Measurements from ENCODE around the gene DDX56.
"Not testable (repeated sequence)": the region's sequence is repeated elsewhere in the genome, so short reads cannot be mapped to it uniquely, and the experiment has no call there.

Gene DDX56, protein sequence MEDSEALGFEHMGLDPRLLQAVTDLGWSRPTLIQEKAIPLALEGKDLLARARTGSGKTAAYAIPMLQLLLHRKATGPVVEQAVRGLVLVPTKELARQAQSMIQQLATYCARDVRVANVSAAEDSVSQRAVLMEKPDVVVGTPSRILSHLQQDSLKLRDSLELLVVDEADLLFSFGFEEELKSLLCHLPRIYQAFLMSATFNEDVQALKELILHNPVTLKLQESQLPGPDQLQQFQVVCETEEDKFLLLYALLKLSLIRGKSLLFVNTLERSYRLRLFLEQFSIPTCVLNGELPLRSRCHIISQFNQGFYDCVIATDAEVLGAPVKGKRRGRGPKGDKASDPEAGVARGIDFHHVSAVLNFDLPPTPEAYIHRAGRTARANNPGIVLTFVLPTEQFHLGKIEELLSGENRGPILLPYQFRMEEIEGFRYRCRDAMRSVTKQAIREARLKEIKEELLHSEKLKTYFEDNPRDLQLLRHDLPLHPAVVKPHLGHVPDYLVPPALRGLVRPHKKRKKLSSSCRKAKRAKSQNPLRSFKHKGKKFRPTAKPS

DNA sequence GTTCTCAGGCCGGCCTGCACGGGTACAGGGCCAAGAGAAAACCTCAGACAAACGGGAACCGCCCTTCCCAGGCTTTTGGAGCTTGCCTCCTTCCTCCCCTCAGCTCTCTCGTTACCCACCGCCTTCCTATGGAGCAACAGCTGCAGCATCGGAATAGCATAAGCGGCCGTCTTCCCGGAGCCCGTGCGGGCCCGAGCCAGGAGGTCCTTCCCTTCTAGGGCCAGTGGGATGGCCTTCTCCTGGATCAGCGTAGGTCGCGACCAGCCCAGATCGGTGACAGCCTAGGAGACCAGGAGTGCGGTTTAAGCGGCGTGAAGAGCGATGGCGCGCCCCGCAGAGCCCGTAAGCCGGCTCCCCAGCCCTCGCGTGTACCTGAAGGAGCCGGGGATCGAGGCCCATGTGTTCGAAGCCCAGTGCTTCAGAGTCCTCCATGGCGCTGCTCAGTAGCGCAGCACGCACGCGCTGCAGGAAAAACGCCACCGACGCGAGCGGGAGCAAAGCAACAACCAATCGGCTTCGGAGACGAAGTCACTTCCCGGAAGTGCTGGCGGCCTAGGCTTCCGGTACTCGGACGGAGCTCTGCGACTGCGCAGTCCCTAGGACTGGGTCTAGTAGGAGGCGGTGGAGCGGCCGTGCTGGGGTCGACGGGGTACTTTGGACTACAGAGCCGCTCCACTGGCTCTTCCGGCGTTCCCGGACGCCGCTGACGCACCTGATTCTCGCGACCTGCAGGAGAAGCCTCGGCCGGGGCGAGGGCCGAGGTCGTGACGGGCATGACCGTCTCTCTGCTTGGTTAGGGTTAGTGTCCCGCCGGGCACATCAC is at the start of gene DDX56:
TSS of gene DDX56 (minus strand) at position 445 of the 823 bp plus-strand sequence. CDS start at position 432, 13 bp downstream.
- DNase-seq: peak; percentile 96

GRCh38 chr7:44622342-44623151 is 48.8 kb upstream of the DDX56 start:
- no peak for DNase-seq

DNA sequence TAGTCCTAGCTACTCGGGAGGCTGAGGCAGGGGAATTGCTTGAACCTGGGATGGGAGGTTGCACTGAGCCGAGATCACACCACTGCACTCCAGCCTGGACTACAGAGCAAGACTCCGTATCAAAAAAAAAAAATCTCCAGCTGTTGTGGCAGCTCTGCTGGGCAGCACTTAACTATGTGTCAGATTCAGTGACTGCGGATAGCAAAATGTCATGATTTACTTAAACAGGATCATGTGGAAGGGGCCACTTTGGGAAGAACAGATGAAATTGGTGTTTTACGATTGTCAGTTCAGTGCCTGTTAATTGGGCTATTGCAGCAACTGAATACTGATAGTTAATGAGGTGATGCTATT is 48.0 kb upstream of the DDX56 start:
- no peak for DNase-seq

DNA sequence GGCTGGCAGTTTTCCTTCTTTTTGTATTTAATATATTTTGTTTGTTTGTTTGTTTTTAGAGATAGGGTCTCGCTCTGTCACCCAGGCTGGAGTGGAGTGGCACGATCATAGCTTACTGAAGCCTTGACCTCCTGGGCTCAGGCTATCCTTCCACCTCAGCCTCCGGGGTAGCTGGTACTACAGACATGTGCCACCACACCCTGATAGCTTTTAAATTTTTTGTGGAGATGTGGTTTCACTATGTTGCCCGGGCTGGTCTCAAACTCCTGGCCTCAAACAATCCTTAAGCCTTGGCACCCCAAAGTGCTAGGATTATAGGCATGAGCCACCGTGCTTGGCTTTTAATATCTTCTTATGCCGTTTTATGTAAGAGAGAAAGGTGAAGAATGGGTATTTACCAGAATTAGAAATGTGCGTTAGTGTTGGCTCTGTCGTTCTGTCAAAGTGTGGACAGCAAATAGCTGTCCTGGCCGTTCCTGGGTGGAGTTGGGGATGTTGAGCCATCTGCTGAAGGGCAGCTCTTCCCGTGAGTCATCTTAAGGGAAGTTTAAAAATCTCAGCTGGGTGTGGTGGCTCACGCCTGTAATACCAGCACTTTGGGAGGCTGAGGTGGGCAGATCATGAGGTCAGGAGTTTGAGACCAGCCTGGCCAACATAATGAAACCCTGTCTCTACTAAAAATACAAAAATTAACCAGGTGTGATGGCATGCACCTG is 47.5 kb upstream of the DDX56 start:
- no peak for DNase-seq

GRCh38 chr7:44618753-44619152 is 45.0 kb upstream of the DDX56 start:
- no peak for DNase-seq

DNA sequence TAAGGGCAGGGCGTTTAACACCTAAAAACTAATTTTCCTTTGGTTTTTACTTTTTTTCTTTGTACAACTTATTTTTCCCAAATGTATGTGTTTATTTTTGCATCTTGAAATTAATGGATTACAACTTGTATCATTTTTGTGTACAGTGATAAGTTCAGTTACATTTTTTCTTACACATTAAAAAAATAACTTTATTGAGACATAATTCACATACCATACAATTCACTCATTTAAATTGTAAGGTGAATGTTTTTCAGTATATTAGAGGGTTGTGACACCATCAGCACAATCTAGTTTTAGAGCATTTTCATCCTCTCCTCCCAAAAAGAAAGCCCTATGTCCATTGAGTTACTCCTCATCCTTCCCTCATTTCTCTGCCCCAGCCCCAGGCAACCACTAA is 44.3 kb upstream of the DDX56 start:
- DNase-seq: no peak

GRCh38 chr7:44617225-44617890 is 43.6 kb upstream of the DDX56 start:
- no peak for DNase-seq

DNA sequence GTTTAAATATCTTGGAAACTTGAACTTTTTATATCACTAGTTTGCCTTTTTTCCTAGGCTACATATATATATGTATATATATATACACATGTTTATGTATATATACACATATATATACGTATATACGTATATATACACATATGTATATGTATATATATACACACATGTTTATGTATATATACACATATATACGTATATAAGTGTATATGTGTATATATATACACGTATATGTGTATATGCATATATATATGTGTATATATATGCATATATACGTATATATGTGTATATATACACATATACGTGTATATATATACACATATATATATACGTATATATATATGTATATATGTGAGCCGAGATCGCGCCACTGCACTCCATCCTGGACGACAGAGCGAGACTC is 42.8 kb upstream of the DDX56 start:
- DNase-seq: no peak

- no peak for DNase-seq
These were observed 42.1 kb upstream of the DDX56 start for GRCh38 chr7:44615793-44616192.

DNA sequence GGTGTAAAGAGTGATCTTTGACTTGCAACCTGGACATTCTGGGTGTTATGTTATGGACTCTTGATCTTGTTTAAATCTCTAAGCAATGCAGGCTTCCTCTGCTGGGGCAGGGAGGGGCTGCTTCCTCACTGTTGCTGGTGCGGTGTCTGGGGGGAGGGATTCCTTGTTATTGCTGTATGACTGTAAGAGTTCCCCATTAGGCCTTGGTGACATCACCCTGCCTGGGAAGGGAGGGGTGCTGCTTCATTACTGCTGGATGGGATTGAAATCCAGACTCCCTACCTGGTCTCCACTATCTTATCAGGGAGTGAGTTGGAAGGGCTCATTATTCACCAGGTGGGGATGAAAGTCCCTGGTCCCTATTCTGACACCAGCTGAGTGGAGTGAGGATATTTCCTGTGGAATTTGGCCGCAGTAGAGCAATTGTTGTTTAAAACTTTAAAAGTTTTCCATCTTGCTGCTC is 41.5 kb upstream of the DDX56 start:
- no peak for DNase-seq

- DNase-seq: no peak
These were observed 36.1 kb upstream of the DDX56 start for GRCh38 chr7:44609829-44610228.

DNA sequence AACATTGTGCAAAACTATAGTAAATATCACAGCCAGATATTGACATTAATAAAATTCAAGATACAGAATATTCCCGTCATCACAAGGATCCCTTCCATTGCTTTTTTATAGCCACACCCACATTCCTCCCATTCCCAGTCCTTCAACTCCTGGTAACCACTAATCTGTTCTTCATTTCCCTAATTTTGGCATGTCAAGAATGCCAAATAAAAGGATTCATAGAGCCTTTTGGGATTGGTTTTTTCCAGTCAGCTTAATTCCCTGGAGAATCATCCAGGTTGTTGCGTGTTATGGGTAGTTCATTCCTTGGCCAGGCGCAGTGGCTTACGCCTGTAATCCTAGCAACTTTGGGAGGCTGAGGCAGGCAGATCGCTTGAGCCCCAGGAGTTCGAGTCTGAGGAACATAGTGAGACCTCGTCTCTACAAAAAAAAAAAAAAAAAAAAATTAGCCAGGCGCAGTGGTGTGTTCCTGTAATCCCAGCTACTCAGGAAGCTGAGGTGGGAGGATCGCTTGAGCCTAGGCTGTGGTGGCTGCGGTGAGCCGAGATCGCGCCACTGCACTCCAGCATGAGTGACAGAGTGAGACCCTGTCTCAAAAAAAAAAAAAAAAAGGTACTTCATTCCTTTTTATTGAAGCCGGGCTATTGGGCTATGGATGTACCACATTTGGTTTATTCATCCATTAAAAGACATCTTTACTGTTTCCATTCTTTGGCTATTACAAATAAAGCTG is 35.4 kb upstream of the DDX56 start:
- no peak for DNase-seq

- DNase-seq: no peak
These were observed 33.7 kb upstream of the DDX56 start for GRCh38 chr7:44607141-44608068.

DNA sequence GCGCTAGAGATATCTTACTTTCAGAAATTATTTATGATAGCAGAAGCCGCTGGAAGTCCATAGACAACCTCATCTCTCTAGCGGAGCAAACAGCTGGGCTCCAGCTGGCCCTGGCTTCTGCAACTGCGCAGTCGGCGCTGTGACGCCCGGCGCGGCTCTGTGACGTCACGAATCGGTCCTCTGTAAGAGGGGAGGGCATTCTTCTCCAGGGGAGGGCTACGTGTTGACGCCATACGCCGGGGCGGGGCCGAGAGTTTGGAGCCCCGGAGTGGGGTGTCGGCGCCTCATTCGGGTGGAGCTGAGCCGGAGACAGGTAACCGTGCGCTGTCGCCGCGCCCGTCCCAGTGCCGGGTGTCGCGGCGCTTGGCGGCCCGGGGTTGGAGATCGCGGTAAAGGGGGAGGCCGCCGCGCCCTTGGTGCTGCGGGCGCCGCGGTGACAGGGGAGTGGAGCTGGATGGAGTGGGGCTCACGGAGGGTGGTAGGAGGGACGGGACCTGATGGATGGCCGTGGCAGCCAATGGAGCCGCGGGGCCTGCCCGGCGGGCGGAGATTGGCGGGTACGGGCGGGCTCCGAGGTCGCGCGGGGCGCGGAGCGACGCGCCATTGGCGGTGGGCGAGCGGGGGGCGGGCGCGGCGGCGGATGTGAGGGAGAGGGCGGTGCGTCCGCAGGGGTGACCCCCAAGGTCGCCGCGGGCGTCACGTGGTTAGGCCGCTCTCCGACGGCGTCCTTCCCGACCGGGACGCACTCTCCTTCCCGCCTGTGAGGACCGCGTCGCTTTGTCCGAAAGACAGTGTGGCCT is 32.8 kb upstream of the DDX56 start, which contains the start of gene OGDH:
TSS of gene OGDH (plus strand) at position 287 of the 800 bp plus-strand sequence. CDS start 17,717 bp downstream, outside the sequence.
- DNase-seq: peak; percentile 97

GRCh38 chr7:44604941-44605340 is 31.2 kb upstream of the DDX56 start:
- DNase-seq: no peak

DNA sequence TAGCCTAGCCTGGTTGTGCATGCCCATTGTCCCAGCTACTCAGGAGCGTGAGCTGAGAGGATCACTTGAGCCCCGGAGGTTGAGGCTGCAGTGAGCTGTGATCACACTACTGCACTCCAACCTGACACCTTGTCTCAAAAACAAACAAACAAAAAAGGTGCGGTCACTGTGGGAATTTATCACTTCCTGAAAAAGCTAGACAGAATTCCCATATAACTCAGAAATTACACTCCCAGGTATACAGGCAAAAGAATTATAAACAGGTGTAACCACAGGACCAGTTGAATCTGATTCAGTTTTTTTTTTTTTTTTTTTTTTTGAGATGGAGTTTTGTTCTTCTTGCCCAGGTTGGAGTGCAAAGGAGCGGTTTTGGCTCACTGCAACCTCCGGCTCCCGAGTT is 29.5 kb upstream of the DDX56 start:
- no peak for DNase-seq

GRCh38 chr7:44602576-44602910 is 28.8 kb upstream of the DDX56 start:
- no peak for DNase-seq

DNA sequence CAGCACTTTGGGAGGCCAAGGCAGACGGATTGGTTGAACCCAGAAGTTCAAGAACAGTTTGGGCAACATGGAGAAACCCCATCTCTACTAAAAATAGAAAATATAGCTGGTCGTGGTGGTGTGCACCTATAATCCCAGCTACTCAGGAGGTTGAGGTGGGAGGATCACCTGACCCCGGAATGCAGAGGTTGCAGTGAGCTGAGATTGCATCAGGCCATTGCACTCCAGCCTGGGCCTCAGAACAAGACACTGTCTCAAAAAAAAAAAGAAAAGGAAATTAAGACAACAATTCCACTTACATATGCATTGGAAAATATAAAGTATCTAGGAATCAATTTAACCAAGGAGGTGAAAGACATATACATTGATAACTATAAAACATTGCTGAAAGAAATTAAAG is 25.5 kb upstream of the DDX56 start:
- DNase-seq: no peak

- not testable (repeated sequence) for DNase-seq
These were observed 23.5 kb upstream of the DDX56 start for GRCh38 chr7:44597181-44597580.
